Activated CD4-positive, alpha-beta T cell treated with anti-CD3 and anti-CD28 coated beads, Interleukin-2, amount 10 ng/mL, durations not matched to agents 24 days and 14 days (primary cell): ENCODE results near the gene CTSE. TPM values are rescaled to one million over a fixed set of nuclear protein-coding genes. Genes with fewer than 3 reads are reported as not detected.

ENCODE experiments used
- DNase-seq: peaks from one replicate; pipeline ENCODE4 v3.0.0; 2022
- H3K27ac Mint-ChIP-seq: one replicate; pipeline ENCODE4 v1.8.0; 2022; ENCODE audit warnings: mild to moderate bottlenecking, mixed read lengths
- H3K27me3 Mint-ChIP-seq: one replicate; pipeline ENCODE4 v1.8.0; 2022; ENCODE audit warnings: mixed read lengths
- H3K36me3 Mint-ChIP-seq: one replicate; pipeline ENCODE4 v1.8.0; 2022; ENCODE audit warnings: low read depth, mild to moderate bottlenecking, mixed read lengths
- H3K4me1 Mint-ChIP-seq: one replicate; pipeline ENCODE4 v1.8.0; 2021; ENCODE audit warnings: mixed read lengths
- H3K4me3 Mint-ChIP-seq: one replicate; pipeline ENCODE4 v1.8.0; 2022; ENCODE audit warnings: mild to moderate bottlenecking, moderate library complexity, mixed read lengths
- H3K9me3 Mint-ChIP-seq: one replicate; pipeline ENCODE4 v1.8.0; 2021; ENCODE audit warnings: mixed read lengths
- intact Hi-C: fragments of 100-400 bp; cut with micrococcal nuclease; formaldehyde crosslinking; loops from one replicate; pipeline ENCODE4 v1.15.1; 2023
- total RNA-seq: library from RNA; stranded (reverse); gene quantifications from 2 replicates; pipeline ENCODE4 v1.2.3, GENCODE V29; 2022

The CTSE gene
- total RNA-seq, 1 donor from 2014 or later, result not detected

DNA sequence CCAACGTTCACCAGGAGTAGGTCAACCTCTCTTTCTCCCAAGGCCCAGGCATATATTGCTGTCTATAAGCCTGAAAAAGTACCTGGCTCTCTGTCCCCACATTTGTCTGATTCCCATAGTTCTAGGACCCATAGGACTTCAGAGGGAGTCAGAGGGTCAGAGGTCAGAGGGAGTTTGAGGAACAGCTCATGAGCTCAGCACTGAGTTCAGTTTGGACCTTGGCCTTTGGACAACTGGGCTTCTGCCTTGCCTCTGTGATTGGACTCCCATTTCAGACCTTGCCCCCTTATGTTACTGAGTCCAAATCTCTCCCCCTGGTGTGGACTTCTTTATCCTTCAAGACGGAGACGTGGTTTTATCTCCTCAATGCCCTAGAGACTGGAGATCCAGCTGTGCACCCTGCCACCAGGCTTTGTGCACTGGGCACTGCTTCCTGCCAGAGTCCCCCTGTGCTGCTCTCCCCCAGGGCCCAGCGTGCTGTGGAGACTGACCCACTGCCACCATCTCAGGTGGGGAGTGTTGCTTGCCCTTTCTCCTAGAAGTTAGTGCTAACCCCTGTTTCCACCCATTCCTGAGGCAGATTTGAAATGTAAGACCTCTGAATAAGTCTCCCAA, 3.2 kb downstream of the CTSE start:
- Mint-ChIP-seq H3K36me3 (no peaks in the 10 kb centered on the region), H3K27ac (no peak overlapping the region), H3K9me3 (no peaks in the 10 kb centered on the region), H3K4me3 (no peak overlapping the region), H3K4me1 (peaks cover 7% of the 10 kb centered on the region), H3K27me3 (peaks cover 32% of the 10 kb centered on the region)
- intact Hi-C loops, result no loop called here
- DNase-seq, result no peak

DNA sequence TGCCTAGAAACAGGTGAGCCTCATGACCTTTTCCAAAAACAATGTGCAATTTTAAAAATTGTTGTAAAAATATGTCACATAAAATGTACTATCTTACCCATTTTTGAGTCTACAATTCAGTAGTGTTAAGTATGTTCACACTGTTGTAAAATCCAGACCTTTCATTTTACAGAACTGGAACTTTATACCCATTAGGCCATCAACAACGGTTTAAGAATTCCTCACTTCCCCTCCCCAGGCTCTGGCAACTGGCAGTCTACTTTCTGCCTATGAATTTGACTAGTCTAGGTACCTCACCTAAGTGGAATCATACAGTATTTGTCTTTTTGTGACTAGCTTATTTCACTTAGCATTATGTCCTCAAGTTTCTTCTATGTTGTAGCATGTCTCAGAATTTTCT, 8.6 kb downstream of the CTSE start:
- DNase-seq, result no peak
- Mint-ChIP-seq H3K27me3 (peaks cover 16% of the 10 kb centered on the region), H3K36me3 (no peaks in the 10 kb centered on the region), H3K9me3 (no peaks in the 10 kb centered on the region), H3K4me3 (no peak overlapping the region), H3K27ac (no peak overlapping the region), H3K4me1 (peaks cover 18% of the 10 kb centered on the region)
- intact Hi-C loops, result no loop called here

DNA sequence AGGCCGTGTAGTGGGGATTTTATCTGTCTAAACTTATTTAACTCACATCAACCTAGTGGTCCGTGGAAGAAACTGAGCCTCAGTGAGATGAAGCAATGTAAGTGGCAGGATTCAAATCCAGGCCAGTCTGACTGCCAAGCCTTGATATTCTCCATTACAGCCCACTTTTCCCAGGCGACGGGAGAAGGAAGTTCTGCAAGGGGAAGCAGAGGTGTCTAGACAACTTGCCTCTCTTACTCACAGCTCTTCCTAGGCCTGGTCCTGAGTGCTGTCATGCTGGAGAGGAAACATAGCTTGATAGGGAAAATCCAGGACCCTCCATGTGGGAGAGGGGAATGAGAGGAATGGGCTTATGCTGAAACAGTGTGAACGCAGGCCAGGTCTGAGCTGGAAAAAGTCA, 9.1 kb downstream of the CTSE start:
- H3K4me3 Mint-ChIP-seq, result no peak overlapping the region
- H3K9me3 Mint-ChIP-seq, result no peaks in the 10 kb centered on the region
- H3K36me3 Mint-ChIP-seq, result no peaks in the 10 kb centered on the region
- no peak for DNase-seq
- intact Hi-C loops, result no loop called here
- peaks cover 18% of the 10 kb centered on the region for H3K4me1 Mint-ChIP-seq
- H3K27me3 Mint-ChIP-seq, result peaks cover 16% of the 10 kb centered on the region
- H3K27ac Mint-ChIP-seq, result no peak overlapping the region

DNA sequence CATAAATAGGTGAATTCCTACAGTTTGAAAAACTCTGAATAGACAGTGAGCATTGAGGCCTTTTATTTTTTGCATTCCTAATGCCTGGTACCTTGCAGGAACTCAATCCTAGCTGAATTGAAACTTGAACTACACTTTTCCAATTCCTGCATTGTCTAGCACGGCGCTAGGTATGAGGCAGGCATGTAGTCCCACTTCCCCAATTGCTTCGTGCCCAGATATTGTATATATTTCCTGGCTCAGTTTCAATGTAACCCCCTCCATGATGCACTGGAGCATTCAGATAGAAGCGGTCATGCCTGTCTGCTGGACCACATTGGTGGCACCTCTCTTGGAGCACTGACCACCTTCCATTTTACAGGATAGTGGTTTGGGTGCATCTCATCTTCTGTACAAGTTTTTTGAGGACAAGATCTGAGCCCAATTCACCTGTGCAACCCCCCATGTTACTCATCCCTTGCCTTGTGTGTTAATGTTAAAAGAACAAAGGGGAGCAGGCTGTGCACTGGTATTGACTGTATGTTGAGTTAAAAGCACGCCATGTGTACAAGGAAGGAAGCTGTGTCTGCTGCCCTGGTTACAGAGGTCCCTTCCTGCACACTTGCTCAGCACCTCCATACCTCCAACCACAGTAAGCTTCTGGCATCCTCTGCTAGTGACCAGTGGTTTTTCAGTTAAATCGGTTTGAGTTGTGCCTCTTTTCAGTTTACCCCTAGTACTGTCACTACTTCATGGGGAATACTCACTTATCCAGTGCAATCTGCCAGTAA, 10.5 kb downstream of the CTSE start:
- no peaks in the 10 kb centered on the region for H3K36me3 Mint-ChIP-seq
- H3K27me3 Mint-ChIP-seq, result peaks cover 7% of the 10 kb centered on the region
- no peak overlapping the region for H3K27ac Mint-ChIP-seq
- no peak overlapping the region for H3K4me3 Mint-ChIP-seq
- H3K9me3 Mint-ChIP-seq, result no peaks in the 10 kb centered on the region
- no peak for DNase-seq
- intact Hi-C loops, result no loop called here
- H3K4me1 Mint-ChIP-seq, result peaks cover 18% of the 10 kb centered on the region

DNA sequence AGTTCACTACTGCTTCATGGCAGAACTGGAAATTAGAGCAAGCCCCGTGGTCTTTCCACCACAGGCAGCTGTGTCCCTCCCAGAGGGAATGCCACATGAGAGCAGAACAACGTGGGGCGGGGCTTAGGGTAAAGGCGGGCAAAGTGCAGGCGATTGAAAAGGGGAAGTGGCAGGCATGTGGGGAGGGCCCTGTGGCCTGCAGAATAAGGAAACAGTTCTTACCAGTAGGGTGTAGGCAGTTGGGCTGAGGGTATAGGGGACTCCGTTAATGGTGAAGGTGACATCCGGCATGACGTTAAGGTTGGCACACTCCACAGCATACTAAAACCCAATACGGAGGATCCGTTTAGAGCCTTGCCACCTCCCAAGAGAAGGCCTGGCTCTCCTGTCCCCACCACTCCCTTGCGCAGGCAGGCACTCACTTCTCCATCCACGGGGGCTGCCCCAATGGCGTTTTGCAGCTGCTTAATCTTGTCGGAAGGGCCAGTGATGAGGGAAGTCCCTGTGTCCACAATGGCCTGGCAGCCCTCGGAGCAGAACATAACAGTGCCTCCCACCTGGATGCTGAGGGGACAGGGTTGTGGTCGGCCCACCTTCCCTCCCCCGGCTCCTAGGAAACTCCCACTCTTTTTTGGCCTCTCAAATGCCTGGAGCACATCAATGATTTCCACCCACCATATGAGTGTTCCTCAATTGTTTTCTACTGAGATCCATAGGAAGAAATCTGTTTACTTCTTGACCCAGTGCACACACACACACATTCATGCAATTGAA, 11.4 kb downstream of the CTSE start:
- Mint-ChIP-seq H3K27me3 (peaks cover 2% of the 10 kb centered on the region), H3K36me3 (no peaks in the 10 kb centered on the region), H3K27ac (peak overlapping the region; percentile 62), H3K4me1 (peaks cover 18% of the 10 kb centered on the region), H3K9me3 (no peaks in the 10 kb centered on the region), H3K4me3 (no peak overlapping the region)
- intact Hi-C loops, result no loop called here
- peak; percentile 70 for DNase-seq

DNA sequence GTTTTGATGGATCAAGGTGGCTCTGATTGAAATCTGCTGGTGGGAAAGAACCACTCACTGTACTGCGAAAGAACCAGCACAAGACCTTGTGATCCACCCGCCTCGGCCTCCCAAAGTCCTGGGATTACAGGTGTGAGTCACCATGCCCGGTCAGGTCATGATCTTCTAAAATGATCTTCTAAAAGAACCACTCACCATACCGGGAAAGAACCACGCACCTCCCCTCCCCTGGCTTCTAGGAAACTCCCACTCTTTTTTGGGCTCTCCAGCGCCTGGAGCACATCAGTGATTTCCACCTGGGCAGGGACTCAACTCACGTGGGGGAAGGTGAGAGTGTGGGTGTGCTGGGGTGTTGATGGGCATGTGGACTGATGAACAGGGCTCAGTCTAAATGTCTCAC, 12.6 kb downstream of the CTSE start:
- Mint-ChIP-seq H3K27ac (peak overlapping the region; percentile 16), H3K9me3 (no peaks in the 10 kb centered on the region), H3K36me3 (no peaks in the 10 kb centered on the region), H3K27me3 (peaks cover 10% of the 10 kb centered on the region), H3K4me1 (peaks cover 18% of the 10 kb centered on the region), H3K4me3 (no peak overlapping the region)
- intact Hi-C loops, result no loop called here
- DNase-seq, result no peak

DNA sequence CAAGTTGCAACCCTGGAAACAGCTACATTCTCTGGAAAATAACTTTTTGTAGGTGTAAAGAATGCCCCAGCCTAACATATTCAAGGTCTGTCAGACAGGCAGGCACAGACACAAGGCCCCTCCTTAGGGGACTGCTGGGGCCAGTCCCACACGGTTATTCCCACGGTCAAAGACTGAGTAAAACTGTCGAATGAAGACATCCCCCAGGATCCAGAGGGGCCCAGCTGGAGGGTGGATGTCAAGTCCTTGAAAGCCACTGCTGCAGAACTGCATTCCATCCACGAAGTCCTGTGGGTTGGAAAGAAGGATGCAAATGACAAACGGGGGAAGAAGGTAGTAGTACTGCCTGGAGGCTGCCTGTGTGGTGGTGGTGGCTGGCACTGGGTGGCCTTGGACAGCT, 13.6 kb downstream of the CTSE start:
- H3K27ac Mint-ChIP-seq, result no peak overlapping the region
- H3K4me1 Mint-ChIP-seq, result peaks cover 18% of the 10 kb centered on the region
- intact Hi-C loops, result no loop called here
- no peaks in the 10 kb centered on the region for H3K9me3 Mint-ChIP-seq
- H3K27me3 Mint-ChIP-seq, result peaks cover 11% of the 10 kb centered on the region
- no peak overlapping the region for H3K4me3 Mint-ChIP-seq
- no peak for DNase-seq
- no peaks in the 10 kb centered on the region for H3K36me3 Mint-ChIP-seq

DNA sequence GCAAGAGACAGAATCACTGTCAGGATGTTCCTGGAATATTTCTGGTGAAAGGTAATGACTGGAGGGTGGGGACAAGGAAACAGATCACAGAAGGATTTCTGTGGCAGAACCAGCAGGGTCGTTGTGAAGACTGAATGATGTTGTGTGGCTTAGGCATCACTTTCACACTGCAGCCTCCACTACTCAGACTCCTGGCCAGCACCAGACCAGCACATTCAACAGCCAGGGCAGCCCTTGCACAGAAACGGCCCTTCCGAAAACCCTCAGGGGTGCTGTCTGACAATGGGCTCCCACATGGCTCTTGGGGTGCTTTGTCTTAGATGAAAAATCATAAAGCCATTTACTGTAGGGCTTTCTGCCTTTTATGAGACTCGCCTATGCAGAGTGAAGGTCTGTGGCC, 16.7 kb downstream of the CTSE start:
- Mint-ChIP-seq H3K4me1 (peaks cover 29% of the 10 kb centered on the region), H3K27me3 (peaks cover 13% of the 10 kb centered on the region), H3K27ac (no peak overlapping the region), H3K36me3 (no peaks in the 10 kb centered on the region), H3K9me3 (no peaks in the 10 kb centered on the region), H3K4me3 (no peak overlapping the region)
- intact Hi-C loops, result no loop called here
- no peak for DNase-seq

DNA sequence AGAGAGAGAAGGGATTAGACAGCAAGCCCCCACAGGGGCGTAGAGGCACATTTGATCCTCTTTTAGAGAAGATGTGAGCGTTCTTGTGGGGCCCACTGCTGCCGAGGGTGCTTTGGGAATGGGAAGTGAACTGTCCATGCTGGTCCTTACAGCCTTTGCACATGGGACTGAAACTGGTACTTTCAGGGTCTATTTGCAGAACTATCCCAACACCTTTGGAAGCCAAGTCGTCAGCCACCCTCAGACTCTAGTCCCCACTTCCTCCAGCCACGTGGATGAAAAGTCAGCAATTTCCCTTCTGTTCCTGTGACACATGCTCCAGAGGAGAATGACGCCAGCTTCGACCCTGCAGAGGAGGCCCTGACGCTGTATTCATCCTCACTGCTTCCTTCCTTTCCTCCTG, 17.9 kb downstream of the CTSE start:
- no peak for DNase-seq
- H3K4me3 Mint-ChIP-seq, result no peak overlapping the region
- no peaks in the 10 kb centered on the region for H3K36me3 Mint-ChIP-seq
- intact Hi-C loops, result no loop called here
- H3K4me1 Mint-ChIP-seq, result peaks cover 26% of the 10 kb centered on the region
- no peaks in the 10 kb centered on the region for H3K9me3 Mint-ChIP-seq
- H3K27ac Mint-ChIP-seq, result no peak overlapping the region
- H3K27me3 Mint-ChIP-seq, result peaks cover 13% of the 10 kb centered on the region

DNA sequence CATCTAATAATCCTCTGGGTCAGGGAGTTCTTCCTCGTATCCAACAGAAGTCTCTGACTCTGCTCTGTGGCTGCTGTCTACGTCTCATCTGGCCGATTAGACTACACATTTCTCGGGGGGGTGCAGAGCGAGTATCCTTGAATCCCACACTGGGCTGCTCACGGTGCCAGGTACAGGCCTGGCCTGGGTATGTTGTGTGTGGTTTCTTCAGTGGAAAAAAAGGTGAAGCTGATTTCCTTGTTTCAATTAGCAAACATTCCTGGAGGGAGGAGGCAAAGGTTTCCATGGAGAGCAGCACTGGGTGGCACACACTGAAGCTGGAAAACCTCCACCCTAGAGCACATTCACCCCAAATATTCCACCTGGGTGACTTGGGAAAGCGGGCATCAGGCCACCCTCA, 18.5 kb downstream of the CTSE start:
- Mint-ChIP-seq H3K27me3 (peaks cover 13% of the 10 kb centered on the region), H3K9me3 (no peaks in the 10 kb centered on the region), H3K4me1 (peaks cover 25% of the 10 kb centered on the region), H3K4me3 (no peak overlapping the region), H3K27ac (no peak overlapping the region), H3K36me3 (no peaks in the 10 kb centered on the region)
- DNase-seq, result no peak
- intact Hi-C loops, result no loop called here

DNA sequence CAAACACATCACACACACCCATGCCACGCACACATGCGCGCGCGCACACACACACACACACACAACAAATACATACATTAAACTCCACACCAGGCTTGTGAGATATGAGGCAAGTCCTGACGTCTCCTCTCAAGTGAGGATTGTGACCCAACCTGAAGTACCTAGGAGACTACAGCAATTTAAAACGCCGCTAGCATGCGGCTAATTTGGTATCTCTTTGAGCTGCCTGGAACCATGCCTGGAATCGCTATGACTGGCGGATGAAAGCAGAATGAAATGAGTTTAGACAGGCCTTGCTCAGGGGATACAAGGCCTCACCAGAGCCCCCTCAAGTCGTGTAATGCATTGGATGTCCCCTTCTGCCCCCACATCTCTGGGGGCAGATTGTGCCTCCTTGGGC, 18.9 kb downstream of the CTSE start:
- intact Hi-C loops, result loop anchor here (5.0 kb wide), 1 partner anchor 472 kb away; no protein-coding TSS in a partner anchor
- Mint-ChIP-seq H3K36me3 (no peaks in the 10 kb centered on the region), H3K27me3 (peaks cover 13% of the 10 kb centered on the region), H3K4me3 (no peak overlapping the region), H3K9me3 (no peaks in the 10 kb centered on the region), H3K27ac (no peak overlapping the region), H3K4me1 (peaks cover 25% of the 10 kb centered on the region)
- DNase-seq, result no peak

DNA sequence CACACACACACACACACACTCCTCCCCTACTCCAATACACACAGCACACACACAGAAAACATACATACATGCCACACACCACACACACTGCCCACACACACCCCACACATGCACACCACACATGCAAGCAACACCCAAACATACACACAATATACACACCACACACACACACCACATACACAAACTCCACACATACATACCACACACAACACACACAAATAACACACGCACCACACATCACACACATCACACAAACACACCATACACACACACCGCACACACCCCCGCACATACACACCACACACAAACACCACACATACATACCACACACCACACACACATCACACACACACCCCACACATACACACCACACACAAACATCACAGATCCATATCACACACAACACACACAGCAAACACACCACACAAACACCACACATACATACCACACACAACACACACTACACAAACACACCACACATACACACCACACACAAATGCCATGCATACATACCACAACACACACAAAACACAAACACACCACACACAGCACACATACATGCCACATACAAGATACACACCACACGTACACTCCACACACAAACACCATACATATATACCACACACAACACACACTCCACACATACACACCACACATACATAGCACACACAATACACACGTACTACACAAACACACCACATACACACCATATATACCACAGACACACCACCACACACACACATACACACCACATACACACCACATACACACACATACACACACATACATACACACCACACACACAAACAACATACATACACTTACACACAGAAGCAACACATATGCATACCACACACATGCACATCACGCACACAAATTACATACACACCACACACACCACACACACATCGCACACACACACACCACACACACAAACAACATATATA, 19.6 kb downstream of the CTSE start:
- Mint-ChIP-seq H3K4me1 (peaks cover 25% of the 10 kb centered on the region), H3K4me3 (no peak overlapping the region)
- no peak for DNase-seq

More for the DNA sequence above, 19.6 kb downstream of the CTSE start:
- no peaks in the 10 kb centered on the region for H3K36me3 Mint-ChIP-seq
- peak overlapping the region; percentile 1 for H3K27ac Mint-ChIP-seq
- no peaks in the 10 kb centered on the region for H3K9me3 Mint-ChIP-seq
- intact Hi-C loops, result loop anchor here (5.0 kb wide), 1 partner anchor 473 kb away; no protein-coding TSS in a partner anchor
- H3K27me3 Mint-ChIP-seq, result peaks cover 13% of the 10 kb centered on the region
